HL-60 (cell line): Measurements from ENCODE around the gene DPEP2.

ENCODE experiments used
- GABPA ChIP-seq: IDR thresholded peaks from 2 replicates; pipeline ENCODE4 v1.6.1; 2012; ENCODE audit warnings: low read depth
- POLR2AphosphoS5 ChIP-seq: IDR thresholded peaks from 2 replicates; pipeline ENCODE4 v1.6.1; 2012; ENCODE audit warnings: low read depth
- SPI1 ChIP-seq: IDR thresholded peaks from 2 replicates; pipeline ENCODE4 v1.6.1; 2012; ENCODE audit warnings: low read depth, mild to moderate bottlenecking, borderline replicate concordance
- TF ChIP-seq, protein P1 (sequence below): IDR thresholded peaks from one replicate; pipeline ENCODE4 v1.5.1; 2011; ENCODE audit warnings: low read length, control low read depth, inconsistent platforms; ENCODE audit not compliant: insufficient read depth
- TF ChIP-seq, protein P2 (sequence below): IDR thresholded peaks from 2 replicates; pipeline ENCODE4 v1.6.1; 2012; ENCODE audit warnings: low read depth; ENCODE audit not compliant: insufficient replicate concordance

GRCh38 chr16:67979955-67980678 lies 19.2 kb downstream of the DPEP2 start, which contains the start of gene DPEP3:
- TF ChIP-seq, protein P1, sequence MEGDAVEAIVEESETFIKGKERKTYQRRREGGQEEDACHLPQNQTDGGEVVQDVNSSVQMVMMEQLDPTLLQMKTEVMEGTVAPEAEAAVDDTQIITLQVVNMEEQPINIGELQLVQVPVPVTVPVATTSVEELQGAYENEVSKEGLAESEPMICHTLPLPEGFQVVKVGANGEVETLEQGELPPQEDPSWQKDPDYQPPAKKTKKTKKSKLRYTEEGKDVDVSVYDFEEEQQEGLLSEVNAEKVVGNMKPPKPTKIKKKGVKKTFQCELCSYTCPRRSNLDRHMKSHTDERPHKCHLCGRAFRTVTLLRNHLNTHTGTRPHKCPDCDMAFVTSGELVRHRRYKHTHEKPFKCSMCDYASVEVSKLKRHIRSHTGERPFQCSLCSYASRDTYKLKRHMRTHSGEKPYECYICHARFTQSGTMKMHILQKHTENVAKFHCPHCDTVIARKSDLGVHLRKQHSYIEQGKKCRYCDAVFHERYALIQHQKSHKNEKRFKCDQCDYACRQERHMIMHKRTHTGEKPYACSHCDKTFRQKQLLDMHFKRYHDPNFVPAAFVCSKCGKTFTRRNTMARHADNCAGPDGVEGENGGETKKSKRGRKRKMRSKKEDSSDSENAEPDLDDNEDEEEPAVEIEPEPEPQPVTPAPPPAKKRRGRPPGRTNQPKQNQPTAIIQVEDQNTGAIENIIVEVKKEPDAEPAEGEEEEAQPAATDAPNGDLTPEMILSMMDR = no peak
- TF ChIP-seq POLR2AphosphoS5 (no peak), SPI1 (no peak), GABPA (no peak)
- TF ChIP-seq, protein P2, sequence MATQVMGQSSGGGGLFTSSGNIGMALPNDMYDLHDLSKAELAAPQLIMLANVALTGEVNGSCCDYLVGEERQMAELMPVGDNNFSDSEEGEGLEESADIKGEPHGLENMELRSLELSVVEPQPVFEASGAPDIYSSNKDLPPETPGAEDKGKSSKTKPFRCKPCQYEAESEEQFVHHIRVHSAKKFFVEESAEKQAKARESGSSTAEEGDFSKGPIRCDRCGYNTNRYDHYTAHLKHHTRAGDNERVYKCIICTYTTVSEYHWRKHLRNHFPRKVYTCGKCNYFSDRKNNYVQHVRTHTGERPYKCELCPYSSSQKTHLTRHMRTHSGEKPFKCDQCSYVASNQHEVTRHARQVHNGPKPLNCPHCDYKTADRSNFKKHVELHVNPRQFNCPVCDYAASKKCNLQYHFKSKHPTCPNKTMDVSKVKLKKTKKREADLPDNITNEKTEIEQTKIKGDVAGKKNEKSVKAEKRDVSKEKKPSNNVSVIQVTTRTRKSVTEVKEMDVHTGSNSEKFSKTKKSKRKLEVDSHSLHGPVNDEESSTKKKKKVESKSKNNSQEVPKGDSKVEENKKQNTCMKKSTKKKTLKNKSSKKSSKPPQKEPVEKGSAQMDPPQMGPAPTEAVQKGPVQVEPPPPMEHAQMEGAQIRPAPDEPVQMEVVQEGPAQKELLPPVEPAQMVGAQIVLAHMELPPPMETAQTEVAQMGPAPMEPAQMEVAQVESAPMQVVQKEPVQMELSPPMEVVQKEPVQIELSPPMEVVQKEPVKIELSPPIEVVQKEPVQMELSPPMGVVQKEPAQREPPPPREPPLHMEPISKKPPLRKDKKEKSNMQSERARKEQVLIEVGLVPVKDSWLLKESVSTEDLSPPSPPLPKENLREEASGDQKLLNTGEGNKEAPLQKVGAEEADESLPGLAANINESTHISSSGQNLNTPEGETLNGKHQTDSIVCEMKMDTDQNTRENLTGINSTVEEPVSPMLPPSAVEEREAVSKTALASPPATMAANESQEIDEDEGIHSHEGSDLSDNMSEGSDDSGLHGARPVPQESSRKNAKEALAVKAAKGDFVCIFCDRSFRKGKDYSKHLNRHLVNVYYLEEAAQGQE = no peak
